Endothelial cell of hepatic sinusoid (primary cell): Measurements from ENCODE around the gene CKAP5.

Source experiments
- in situ Hi-C: cut with HindIII; loops from 2 replicates; pipeline ENCODE4 v1.10.0; 2017; ENCODE audit warnings: low sequenced_read_pairs

Gene CKAP5

DNA sequence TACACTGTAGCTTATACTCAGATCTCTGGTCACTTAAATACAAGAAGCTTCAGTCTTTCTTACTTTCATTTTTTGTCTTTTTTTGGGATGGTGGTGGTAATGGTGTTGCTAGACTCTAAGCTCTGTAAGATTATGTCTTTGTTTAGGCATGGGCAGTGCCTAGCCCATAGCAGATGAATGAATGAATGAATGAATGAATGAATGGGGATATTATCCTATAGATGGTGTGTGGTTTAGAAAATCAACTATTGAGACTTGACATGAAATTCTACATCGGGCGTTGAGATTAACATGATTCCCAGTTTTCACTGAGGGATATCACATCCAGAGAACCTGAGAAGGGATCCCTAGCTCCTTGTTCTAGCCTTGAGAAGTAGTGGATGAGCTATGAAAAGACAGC lies 9.8 kb upstream of the CKAP5 start:
- in situ Hi-C loops, result no loop called here

DNA sequence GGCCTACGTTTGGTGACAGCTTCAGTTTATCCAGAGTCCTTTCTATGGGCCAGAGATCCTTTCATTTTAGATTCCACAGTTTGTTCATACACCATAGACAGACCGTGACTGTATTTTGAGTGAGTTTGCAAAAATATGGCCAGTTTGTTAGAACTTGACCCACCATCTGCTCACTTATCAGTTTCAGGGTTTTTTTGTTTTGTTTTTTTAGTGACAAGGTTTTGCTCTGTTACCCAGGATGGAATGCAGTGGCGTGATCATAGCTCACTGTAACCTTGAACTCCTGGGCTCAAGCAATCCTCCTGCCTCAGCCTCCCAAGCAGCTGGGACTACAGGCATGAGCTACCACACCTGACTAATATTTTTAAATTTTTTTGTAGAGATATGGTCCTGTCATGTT lies 9.1 kb upstream of the CKAP5 start:
- in situ Hi-C loops, result no loop called here

DNA sequence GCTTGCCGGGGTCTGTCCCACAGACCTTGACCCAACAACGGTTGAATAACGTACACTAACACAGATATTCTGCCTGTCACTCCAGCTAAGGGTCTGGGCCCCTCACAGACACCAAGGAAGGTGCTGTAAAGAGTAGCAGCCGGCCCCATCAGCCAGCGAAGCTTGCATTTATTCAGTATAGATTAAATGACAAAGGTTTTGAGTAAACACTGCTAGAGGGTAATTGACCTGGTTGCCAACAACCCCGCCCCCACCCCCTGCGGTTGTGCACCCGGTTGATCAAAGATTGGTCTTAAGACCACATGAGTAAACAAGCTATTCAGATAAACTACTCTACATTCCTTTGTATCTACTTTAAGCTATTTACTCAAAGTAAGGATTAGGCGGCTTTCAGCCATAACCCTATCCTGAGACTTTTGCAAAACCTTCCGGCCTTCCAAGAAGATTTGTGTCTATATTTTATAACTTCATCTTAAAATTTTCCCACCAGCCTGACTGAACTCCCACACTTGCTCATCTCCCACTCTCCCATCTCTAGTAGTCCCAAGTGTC lies 4.8 kb upstream of the CKAP5 start:
- in situ Hi-C loops, result no loop called here

DNA sequence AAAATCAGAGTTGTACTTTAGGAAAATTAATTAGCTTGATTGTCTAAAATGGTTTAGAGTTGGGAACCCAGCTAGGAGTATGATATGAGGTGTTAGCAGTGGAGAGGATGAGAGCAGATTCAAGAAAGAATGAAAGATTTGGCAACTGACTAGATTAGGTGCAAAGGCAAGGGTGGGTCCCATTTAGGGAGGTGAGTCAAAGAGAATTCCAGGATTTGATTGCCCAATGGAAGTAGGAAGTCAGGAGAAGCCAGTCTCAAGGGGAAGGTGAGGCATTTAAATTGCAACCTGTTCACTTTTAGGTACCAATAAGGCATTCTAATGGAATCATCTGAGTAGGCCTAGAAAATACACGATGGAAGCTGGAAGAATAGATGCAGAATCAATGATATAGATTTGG lies 3.6 kb upstream of the CKAP5 start:
- in situ Hi-C loops, result no loop called here

DNA sequence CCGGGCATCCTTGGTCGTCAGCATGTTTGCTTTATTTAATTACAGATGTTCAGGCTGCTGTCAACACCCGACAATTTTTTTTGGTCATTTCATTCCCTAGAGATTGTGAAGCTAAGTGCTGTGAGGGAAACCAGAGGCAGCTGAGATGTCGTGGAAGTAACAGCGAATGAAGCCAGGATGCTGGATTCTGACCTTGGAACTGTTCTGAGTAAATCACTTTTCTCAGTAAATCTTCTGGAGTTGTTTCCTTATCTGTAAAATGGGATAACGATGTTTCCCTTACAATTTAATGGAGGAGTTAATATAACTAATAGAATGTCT lies 390 bp upstream of the CKAP5 start:
- in situ Hi-C loops, result no loop called here

DNA sequence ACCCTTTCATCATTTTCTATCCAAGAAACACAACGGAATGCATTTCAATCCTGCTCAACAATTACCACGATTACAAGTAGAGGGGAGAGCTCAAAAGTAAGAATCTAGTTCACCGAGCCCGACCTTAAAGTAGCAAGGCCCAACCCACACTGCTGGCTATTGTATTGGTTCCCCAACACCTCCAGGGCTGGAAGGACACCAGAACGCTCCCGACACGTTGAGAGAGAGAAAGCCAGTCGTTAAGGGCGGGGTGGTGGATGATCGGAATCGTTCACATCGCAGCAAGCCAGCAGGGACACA lies 690 bp downstream of the CKAP5 start:
- in situ Hi-C loops, result no loop called here

DNA sequence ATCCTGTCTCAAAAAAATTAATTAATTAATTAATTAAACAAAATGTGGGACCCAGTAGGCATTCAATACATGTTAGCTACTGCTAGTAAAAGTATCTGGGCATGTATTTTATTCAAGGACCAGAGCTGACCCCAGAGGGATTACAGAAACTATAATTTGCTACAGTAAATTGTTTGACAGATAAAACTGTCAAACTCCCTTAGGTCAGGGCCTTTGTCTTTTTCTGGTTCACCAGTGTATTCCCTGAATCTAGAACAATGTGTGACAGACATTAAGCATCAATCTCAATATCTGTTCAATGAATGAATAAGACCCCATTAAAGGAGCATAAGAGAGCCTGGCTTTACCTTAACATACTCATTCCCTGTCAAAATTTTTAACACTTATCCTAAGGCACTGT lies 6.0 kb downstream of the CKAP5 start:
- in situ Hi-C loops, result no loop called here

DNA sequence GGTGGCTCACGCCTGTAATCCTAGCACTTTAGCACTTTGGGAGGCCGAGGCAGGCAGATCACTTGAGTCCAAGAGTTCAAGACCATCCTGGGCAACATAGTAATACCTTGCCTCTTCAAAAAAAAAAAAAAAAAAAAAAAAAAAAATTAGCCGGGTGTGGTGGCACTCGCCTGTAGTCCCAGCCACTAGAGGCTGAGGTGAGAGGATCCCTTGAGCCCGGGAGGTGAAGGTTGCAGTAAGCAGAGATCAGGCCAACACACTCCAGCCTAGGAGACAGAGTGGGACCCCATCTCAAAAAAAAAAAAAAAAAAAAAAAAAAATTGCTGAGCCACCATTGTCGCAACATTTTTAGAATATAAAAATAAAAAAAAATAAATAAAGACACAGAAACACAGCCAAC lies 7.6 kb downstream of the CKAP5 start:
- in situ Hi-C loops, result no loop called here

DNA sequence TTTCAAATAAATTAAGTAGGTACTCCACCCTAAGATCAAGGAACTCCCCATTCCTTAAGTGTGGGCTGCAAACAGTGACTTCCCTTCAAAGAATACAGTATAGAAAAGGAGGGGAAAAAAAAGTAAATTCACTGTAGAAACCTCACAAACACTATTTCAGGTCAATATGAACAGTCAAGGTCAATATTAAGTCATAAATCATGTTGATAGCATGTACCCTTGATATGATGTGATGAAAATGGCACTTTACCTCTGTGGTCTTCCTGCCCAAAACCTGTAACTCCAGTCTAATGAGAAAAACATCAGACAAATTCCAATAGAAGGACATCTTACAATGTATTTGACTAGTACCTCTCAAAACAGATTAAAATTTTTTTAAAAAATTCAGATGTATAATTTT lies 8.2 kb downstream of the CKAP5 start:
- in situ Hi-C loops, result no loop called here

DNA sequence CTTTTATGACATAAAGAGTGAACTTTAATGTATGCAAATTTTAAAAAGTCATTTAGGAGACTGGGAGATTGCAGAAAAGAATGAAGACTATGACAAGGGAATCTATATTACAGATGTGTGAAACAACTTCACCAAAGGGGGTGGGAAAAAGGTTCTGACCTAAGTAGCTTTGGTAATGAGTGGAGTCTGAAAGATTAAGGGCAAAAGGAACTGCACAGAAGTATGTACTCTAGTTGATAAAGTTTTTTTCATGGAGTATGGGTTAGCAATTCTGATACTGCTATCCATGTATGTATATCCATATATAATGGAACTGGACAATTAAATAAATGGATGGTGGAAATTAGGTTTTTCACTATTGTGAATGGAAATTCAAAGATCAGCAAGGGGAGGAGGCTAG lies 9.2 kb downstream of the CKAP5 start:
- in situ Hi-C loops, result no loop called here

DNA sequence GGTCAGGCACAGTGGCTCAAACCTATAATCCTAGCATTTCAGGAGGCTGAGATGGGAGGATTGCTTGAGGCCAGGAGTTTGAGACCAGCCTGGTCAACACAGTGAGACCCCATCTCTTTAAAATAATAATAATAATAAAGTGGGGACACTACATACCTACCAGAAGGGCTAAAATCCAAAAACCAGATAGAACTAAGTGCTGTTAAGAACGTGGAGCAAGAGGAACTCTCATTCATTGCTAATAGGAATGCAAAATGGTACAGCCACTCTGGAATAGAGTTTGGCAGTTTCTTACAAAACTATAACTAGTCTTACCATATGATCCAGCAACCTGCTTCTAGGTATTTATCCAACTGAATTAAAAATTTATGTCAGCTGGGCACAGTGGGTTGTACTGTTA lies 9.6 kb downstream of the CKAP5 start:
- in situ Hi-C loops, result no loop called here

DNA sequence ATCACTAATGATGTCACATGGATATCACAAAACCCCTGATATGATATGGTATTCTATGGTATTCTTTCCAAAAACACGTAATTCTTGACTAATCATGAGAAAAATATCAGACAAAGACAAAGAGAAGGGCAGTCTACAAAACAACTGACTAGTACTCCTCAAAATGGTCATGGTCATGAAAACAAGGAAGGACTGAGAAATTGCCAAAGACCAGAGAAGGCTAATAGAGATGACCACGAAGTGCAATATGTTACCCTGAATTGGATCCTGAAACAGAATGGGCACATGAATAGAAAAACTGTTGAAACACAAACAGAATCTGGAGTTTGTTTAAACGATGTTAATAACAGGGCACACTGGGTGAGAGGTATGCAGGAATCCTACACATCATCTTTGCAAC lies 10.2 kb downstream of the CKAP5 start:
- in situ Hi-C loops, result no loop called here

DNA sequence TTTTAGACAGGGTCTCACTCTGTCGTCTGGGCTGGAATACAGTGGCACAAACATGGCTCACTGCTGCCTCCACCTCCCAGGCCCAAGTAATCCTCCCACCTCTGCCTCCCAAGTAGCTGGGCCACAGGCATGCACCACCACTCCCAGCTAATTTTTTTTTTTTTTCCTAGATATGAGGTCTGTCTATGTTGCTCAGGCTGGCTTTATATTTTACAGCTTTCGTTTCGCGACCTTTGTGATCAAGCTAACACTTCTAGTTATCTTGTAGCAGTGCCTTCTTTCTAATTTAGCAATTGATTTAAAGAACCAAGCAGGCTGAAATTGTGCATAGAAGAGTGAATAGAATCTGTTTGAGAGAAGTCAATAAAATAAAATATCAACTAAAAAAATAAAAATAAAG lies 11.3 kb downstream of the CKAP5 start:
- in situ Hi-C loops, result no loop called here

DNA sequence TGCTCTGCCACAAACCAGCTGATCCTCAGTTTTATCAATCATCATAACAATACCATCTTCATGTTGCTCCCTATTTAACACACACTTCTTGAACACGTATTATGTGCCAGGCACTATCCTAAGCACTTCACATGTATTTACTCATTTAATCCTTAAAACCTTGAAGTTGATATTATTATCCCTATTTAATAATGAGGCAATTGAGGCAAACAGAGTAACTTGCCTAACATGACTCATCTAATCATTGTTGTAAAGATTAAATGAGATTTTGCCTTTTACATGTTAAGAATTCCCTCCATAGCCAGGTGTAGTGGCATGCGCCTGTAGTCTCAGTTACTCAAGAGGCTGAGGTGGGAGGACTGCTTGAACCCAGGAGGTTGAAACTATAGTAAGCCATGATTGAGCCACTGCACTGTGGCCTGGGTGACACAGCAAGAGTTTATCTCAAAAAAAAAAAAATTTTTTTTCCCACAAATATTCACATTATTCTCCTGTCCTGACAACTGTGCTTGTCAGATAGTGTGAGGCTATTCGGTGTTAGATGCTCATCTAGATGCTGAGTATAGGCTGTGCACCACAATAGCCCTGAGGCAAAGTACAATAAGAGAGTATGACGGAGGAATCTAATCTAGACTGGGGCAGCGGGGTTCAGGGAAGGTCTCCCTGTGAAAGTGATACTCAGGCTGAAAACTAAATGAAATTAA lies 13.4 kb downstream of the CKAP5 start:
- in situ Hi-C loops, result no loop called here

DNA sequence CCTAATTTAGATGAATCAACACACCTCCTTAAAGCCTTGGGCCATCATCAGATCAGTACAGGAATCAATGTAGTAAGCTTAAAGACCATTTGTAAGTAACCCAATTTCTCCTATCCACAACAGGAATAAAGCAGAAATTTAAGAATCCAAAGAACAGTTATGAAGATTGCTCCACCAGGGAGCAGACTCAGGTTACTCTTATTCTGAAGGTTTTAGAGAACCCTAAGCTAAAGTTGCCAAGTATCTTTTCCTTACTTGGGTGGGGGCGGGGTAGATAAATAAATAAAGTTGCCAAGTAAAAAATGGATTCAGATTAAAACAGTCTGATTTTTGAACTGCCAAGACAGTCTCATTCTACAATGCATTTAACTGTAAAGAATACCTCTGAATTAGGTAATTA lies 18.1 kb downstream of the CKAP5 start:
- in situ Hi-C loops, result loop anchor here (5.0 kb wide), 1 partner anchor 34 kb away; no protein-coding TSS in a partner anchor

DNA sequence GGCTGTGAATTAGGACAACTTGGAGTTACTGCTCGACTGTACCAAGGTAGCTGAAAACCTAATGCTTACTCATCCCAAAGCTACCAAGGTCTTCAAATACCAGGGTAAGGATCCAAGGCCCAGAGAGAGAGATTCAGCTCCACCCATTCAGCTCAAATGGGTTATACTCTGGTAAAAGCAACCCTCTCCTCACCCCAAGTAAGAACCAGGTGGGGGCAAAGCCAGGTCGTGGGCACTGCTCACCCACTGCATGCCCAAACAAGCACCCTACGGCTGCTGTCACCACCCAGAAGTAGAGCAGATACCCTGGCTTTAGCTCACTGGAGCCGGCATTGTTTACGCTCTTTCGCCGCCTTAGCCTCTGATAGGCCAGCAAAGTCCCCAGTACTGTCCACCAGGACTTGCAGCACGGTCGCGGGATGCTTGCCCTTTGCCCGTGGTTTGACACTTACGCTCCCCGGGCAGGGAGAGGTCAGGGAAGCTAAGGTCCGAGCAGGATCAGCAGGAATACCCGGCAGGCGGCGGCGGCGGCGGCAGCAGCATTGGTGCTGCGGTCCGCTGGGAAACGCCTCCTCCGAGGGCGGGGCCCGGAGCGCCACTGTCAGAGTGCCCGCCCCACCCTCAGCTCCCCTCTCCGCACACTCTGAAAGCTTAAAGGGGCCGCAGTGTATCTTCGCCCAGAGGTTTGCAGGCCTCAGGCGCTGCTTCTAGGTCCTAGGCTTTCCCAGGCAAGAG lies 19.6 kb downstream of the CKAP5 start:
- in situ Hi-C loops, result loop anchor here (5.0 kb wide), 1 partner anchor 36 kb away; no protein-coding TSS in a partner anchor

DNA sequence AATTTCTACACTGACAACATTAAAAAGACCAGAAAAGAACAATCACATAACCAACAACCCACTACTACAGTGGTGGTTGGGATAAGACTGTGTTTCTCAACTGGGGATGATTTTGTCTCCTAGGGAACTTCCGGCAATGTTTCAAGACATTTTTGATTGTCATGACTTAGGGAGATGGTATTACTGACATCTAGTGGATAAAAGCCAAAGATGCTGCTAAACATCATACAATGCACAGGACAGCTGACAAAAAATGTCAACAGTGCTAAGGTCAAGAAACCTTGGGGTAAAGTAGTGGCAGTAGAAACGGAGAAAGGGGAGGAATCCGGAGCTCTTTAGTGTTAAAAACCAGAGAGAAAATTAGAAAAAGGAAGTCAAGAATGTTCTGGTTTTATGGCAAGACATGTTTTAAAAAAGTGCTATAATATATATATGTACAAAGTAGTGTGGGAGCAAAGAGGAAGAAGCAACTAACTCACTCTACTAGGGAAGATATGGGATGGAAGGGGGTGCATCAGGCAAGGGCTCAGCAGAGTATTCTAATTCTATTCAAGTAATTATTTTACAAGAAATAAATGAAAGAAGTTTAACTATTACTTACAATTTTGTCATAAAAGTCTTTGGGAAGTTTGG lies 37.2 kb downstream of the CKAP5 start:
- in situ Hi-C loops, result no loop called here

DNA sequence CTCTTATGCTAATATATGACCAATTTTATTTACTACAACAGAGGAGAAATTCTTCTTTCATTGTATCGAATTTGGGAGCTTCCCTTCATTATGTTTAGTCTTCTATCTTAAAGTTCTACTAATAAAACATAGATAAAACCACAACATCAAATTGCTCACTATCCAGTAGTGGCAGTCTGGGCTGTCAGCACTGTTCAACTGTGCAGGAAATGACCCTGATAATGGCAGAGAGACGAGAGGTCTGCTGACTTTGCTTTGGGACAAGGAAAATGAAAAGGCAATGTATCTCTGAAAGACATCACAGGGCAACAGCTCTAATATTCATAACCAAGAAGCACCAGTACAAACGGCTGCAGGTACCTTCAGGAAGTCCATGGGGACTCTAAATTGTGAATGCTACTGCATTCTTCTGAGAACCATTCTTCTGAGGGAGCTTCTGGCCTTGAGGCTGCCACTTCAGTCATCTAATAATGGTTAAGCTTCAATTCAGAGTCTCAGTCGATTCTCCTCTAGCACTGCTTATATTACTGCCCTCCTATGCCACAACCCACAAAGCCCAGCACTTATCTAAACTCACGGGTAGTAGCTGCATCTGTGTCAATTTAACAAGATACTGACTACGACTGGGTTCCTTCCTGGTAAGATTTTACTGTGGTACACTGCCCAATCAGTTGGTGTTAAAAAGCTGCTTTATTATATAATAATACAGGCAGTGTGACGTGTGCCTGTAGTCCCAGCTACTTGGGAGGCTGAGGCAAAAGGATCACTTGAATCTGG lies 44.2 kb downstream of the CKAP5 start:
- in situ Hi-C loops, result loop anchor here (5.0 kb wide), 1 partner anchor 40 kb away; no protein-coding TSS in a partner anchor

DNA sequence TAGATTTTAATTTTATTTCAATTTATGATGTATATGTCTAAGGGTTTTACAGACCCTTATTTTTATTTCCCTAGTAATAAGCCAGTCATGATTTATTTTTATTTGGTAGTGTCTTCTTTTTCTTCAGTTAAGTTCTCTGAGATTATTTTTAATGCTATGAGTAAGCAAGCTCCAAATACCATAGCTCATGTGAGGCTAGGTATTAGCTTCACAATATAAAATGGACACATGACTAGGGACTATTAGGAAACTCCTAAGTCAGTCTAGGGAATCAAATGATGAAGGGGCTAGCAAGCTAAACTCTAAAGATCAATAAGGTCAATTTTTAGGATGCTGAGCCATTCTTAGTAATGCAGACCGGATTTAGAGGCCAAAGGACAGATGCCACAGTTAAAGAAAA lies 45.9 kb downstream of the CKAP5 start:
- in situ Hi-C loops, result loop anchor here (5.0 kb wide), 1 partner anchor 38 kb away; no protein-coding TSS in a partner anchor

DNA sequence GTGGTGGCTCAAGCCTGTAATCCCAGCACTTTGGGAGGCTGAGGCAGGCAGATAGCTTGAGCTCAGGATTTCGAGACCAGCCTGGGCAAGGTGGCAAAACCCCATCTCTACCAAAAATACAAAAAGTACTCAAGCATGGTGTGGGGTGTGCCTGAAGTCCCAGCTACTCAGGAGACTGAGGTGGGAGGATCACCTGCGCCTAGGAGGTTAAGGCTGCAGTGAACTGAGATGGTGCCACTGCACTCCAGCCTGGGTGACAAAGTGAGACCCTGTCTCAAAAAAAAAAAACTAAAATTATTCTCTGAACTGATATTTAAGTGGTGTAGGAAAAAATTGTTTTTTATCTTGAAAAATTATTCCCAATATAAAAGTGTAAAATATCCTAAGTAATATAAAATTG lies 46.4 kb downstream of the CKAP5 start:
- in situ Hi-C loops, result loop anchor here (5.0 kb wide), 1 partner anchor 37 kb away; no protein-coding TSS in a partner anchor

DNA sequence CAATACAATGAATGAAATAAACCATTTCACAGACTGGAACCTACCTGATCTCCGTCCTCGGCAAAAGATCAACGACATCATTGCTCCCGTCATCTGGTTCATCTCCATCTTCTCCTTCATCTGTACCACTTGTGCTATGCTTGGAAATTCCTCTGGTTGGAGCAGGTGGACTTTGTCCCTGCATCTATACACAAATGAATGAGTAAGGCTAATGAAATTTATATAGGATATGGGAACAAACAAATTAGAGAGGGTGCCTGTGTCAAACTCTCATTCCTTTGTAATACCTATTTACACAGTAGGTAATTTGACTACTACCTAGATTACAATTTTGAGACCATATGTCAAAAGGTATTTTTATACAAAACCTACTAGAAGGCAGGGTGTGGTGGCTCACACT lies 67.7 kb downstream of the CKAP5 start:
- in situ Hi-C loops, result no loop called here
